ENCODE results near the gene C4orf17.
"Not testable (repeated sequence)": the region's sequence is repeated elsewhere in the genome, so short reads cannot be mapped to it uniquely, and the experiment has no call there.

The C4orf17 gene

GRCh38 chr4:99518601-99519295 lies 7.9 kb downstream of the C4orf17 start:
- TF ChIP-seq CTCF (IDR thresholded peaks at IDR 0.05): no peak
- H3K4me3 Mint-ChIP-seq: no peak overlapping the region
- no peaks in the 10 kb centered on the region for H3K36me3 Mint-ChIP-seq (ENCODE audit: low read depth)

GRCh38 chr4:99529228-99529627 lies 18.4 kb downstream of the C4orf17 start:
- no peak overlapping the region for H3K4me3 Mint-ChIP-seq
- H3K4me1 Mint-ChIP-seq: no peaks in the 10 kb centered on the region

More at GRCh38 chr4:99518601-99519295, 7.9 kb downstream of the C4orf17 start:
- Mint-ChIP-seq H3K27ac (no peak overlapping the region), H3K4me1 (no peaks in the 10 kb centered on the region), H3K27me3 (ENCODE audit: low read depth, poor library complexity) (peaks cover 7% of the 10 kb centered on the region), H3K9me3 (no peaks in the 10 kb centered on the region)
- no peak for DNase-seq

GRCh38 chr4:99529956-99530355 lies 19.1 kb downstream of the C4orf17 start:
- H3K9me3 Mint-ChIP-seq: no peaks in the 10 kb centered on the region

More at GRCh38 chr4:99529228-99529627, 18.4 kb downstream of the C4orf17 start:
- no peak overlapping the region for H3K27ac Mint-ChIP-seq
- H3K36me3 Mint-ChIP-seq (ENCODE audit: low read depth): no peaks in the 10 kb centered on the region
- peaks cover 7% of the 10 kb centered on the region for H3K27me3 Mint-ChIP-seq (ENCODE audit: low read depth, poor library complexity)
- no peak for TF ChIP-seq CTCF (IDR thresholded peaks at IDR 0.05)
- no peak for DNase-seq
- H3K9me3 Mint-ChIP-seq: no peaks in the 10 kb centered on the region

GRCh38 chr4:99534699-99535098 lies 23.9 kb downstream of the C4orf17 start:
- not testable (repeated sequence) for H3K4me3 Mint-ChIP-seq; DNase-seq; H3K27me3 Mint-ChIP-seq (ENCODE audit: low read depth, poor library complexity); H3K36me3 Mint-ChIP-seq (ENCODE audit: low read depth); H3K27ac Mint-ChIP-seq; H3K9me3 Mint-ChIP-seq
- H3K4me1 Mint-ChIP-seq: peaks cover 15% of the 10 kb centered on the region

More at GRCh38 chr4:99529956-99530355, 19.1 kb downstream of the C4orf17 start:
- Mint-ChIP-seq H3K4me1 (no peaks in the 10 kb centered on the region), H3K27me3 (ENCODE audit: low read depth, poor library complexity) (peaks cover 7% of the 10 kb centered on the region), H3K36me3 (ENCODE audit: low read depth) (no peaks in the 10 kb centered on the region), H3K4me3 (no peak overlapping the region), H3K27ac (no peak overlapping the region)
- no peak for DNase-seq
- no peak for TF ChIP-seq CTCF (IDR thresholded peaks at IDR 0.05)

GRCh38 chr4:99536271-99536670 lies 25.4 kb downstream of the C4orf17 start:
- H3K27me3 Mint-ChIP-seq (ENCODE audit: low read depth, poor library complexity): peaks cover 4% of the 10 kb centered on the region
- TF ChIP-seq CTCF (IDR thresholded peaks at IDR 0.05): no peak
- H3K27ac Mint-ChIP-seq: no peak overlapping the region
- peaks cover 5% of the 10 kb centered on the region for H3K9me3 Mint-ChIP-seq
- no peaks in the 10 kb centered on the region for H3K36me3 Mint-ChIP-seq (ENCODE audit: low read depth)
- no peak for DNase-seq
- no peak overlapping the region for H3K4me3 Mint-ChIP-seq
- peaks cover 16% of the 10 kb centered on the region for H3K4me1 Mint-ChIP-seq

- H3K27me3 Mint-ChIP-seq (ENCODE audit: low read depth, poor library complexity): no peaks in the 10 kb centered on the region
- H3K4me3 Mint-ChIP-seq: no peak overlapping the region
- H3K36me3 Mint-ChIP-seq (ENCODE audit: low read depth): no peaks in the 10 kb centered on the region
- TF ChIP-seq CTCF (IDR thresholded peaks at IDR 0.05): no peak
- H3K4me1 Mint-ChIP-seq: peaks cover 20% of the 10 kb centered on the region
- DNase-seq: no peak
- H3K27ac Mint-ChIP-seq: no peak overlapping the region
- H3K9me3 Mint-ChIP-seq: peaks cover 5% of the 10 kb centered on the region
Observed at GRCh38 chr4:99536848-99537247, 26.0 kb downstream of the C4orf17 start.

All from nephron progenitor cell (in vitro differentiated cells).